ENCODE measurements around the gene WRAP73.

The WRAP73 gene

DNA sequence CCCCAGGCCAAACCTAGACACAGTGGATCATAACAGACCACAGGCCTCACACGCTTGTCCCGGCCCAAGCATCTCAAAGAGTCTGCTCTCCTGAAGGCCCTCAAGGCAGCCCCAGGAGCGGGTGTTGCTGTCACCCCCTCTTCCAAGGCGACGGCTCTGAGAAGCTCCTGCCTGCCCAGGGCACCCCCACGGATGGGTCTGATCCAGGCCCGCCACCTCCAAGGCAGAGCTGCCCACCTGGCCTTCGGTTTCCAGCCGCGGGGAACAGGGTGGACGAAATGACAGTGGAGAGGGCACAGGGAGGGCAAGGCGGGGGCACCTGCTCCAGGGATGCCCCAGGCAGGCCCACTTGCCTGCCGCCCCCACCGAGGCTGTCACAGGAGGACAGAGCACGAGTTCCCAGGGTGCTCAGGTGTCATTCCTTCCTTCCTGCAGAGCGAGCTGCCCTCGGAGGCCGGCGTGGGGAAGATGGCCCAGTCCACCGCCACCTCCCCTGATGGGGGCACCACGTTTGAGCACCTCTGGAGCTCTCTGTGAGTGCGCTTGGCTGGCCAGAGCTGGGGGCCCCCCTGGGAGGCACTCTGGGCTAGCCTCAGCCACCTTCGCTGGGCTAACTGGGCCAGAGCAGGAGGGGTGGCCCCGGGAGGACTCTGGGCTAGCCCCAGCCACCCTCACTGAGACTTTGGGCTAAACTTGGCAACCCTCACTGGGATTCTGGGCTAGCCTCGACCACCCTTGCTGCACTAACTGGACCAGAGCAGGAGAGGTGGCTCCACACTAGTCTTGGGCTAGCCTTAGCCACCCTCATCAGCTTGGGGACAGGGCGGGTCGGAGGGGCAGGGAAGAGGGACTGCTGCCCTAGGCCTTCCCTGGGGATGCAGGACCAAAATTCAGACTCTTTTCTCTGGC lies 32.2 kb upstream of the WRAP73 start:
- no peak for DNase-seq (ENCODE audit: low spot score)

DNA sequence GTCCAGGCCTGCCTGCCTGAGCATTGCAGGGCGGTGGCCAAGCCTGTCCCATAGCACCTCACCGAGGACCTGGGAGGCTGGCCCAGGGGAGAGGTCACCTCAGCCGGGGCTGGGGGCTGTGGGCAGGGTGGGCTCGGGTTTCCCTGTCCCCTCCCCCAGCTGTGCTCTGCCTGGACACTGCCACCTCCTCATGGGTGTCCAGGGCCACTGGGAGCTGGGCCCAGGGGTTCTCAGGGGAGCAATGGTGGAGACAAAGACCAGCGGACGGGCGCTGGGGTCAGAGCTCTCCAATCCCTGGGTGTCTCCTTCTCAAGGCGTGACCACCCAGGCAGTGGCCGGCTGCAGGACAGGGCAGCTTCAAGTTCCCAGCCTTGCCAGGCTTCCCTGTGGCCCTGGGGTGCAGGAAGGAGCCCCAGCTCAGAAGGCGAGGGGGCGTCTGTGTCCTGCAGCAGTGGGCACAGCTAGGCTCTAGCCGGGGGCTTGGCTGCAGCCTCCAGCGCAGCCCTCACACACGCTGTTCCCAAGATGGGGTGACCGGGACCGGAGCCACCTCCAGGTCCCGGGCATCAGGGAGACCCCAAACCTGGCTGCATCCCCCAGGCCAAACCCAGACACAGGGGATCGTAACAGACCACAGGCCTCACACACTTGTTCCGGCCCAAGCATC lies 31.5 kb upstream of the WRAP73 start:
- no peak for DNase-seq (ENCODE audit: low spot score)

DNA sequence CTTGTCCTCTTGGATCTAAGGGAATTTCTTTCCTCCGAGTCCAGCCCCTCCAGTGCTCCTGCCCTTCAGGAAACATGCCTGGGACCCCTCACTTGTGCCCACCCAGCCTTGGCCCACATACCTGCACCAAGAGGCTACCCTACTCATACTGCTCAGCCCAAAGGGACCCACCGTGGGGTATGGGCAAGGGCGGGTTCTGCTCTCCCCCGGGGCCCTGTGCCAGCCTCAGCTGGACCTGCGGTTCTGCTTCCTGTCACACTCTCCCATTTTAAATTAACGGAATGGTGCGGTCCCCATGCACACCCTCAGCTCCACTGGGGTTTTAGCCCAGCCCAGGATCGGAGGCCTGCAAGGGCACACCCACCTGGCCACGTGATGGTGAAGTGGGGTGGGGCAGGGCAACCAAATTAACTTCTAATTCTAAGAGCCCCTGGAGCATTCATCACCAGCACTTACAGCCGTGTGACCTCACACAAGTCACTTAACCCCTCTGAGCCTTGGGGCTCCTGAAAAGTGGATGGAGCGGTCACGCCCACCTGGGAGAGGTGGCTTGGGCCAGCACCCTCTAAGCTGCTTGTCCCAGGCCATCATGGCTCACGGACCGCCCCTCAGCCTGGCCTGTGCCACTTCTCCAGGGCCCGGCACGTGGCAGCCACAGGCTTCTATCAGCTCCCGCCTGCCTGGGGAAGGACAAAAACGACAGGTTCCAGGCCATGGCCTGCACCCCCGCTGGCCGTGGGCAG lies 30.8 kb upstream of the WRAP73 start:
- DNase-seq (ENCODE audit: low spot score) = no peak

DNA sequence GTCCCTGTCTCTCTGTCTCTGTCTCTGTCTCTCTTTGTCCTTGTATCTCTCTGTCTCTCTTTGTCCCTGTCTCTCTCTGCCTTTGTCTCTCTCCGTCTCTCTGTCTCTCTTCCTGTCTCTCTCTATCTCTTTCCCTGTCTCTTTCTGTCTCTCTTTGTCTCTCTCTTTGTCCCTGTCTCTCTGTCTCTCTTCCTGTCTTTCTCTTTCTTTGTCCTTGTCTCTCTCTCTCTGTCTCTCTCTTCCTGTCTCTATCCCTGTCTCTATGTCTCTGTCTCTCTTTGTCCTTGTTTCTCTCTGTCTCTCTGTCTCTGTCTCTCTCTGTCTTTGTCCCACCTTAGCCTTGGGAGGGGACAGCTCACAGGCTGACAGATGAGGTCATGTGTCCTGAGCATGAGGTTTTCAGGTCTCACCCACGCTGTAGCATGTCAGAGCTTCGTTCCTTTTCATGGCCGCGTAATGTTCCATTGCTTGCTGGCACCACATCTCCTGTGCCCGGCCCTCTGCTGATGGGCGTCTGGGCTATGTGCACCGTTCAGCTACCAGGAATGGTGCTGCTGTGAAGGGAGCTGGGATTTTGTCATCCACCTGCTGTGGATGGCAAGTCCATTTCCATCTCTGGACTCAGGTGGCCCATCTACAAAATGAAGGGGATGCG lies 30.0 kb upstream of the WRAP73 start:
- DNase-seq (ENCODE audit: low spot score) = no peak

DNA sequence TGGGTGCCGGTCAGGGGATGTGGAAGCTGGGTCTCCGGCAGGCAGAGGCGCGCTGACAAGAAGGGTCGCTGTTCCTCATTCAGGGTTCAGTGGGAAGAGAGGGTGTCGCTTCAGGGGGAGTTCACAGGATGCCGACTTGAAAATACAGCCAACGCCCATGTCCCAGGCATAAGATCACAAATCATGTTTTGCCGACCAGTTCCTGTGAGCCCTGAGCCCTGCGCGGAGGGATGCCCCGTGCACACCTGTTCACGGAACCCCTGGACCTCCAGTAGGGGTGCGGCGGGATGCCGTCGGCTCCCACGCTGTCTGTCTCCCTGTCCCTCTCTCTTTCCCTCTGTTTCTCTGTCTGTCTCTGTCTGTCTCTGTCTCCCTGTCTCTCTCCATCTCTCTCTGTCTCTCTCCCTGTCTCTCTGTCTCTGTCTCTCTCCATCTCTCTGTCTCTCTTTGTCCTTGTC lies 29.2 kb upstream of the WRAP73 start:
- DNase-seq (ENCODE audit: low spot score) = no peak

DNA sequence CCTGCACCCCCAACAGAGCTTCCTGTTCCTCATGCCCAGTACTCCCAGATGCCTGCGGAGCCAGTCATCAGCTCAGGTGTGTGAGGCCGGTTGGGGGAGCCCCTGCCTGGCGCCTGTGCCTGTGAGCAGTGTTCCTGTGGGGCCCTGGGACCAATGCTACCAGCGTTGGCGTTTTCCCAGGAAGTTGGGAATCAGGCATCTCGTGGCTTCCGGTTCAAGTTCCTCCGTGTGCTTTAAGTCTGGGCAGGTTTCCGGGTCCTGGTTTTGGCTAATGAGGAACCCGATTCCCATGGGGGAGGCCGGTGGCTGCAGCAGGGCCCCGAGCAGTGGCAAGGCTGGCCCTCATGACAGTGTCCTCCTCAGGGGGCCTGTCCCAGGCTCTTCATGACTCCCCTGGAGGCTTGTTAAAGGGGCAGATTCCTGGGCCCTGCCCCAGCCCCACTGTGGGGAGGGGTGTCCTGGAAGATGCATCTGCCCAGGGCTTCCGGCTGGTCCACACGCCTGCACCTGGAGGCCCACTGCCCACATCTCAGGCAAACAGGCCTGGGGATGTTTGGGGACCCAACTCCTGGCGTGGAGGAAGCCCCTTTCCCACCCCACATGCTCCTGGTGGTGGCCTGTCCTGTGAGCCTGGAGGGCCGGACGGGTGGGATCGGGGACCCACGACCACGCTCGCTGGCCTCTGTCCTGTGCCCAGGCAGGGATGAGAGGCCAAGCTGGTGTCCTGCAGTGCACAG lies 28.6 kb upstream of the WRAP73 start:
- DNase-seq (ENCODE audit: low spot score) = no peak

DNA sequence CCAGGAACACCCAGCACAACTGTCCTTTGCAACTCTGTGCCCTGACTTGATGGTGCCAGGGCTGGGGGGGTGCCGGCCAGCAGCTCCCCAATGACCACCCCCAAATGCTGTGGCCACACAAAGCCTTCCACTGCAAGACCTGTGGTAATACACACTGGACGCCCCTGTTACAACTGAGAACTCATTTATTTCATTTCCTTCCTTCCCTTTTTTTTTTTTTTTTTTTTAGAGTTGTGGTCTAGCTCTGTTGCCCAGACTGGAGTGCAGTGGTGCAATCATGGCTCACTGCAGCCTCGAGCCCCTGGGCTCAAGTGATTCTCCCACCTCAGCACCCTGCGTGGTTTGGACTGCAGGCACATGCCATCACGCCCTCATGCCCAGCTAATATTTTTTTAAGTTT lies 27.6 kb upstream of the WRAP73 start:
- no peak for DNase-seq (ENCODE audit: low spot score)

DNA sequence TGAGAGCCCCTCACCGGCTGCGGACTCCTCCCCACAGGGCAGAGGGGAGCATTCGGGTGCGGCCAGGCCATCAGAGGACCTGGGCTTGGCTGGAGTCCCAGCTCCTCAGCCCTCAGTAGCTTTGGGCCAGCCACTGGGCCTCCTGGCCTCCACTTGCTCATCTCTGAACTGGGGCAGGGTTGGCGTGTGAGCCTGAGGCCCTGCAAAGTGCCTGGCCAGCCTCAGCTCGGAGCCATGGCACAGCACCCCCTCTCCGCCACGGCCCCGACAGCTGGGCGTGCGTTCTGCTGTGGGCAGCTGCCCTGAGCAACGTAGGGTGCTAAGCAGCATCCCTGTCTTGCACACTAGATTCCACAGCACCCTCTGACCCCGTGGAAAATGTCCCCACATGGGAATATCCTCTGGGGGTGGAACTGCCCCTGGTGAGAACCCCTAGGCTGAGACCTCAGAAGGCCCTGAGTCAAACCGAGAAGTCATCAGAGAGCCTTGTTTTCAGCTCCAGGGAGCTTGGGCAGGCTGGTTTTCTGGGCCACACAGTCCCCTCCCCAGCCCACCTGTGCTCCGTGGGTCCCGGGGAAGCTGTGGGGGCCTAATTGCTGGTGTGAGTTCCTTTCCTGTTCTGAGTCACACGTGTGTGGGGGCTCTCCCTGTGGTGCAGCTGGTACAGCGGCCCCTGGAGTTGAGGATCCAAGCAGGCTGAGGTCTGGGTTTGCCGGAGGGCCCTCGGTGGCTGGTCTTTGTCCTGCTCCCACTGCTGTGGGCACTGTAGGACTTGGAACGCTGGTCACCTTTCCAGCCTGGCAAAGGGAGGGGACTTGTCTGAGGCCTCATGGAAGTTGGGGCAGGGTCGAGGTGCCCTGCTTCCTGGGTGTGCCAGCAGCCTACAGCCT lies 26.9 kb upstream of the WRAP73 start:
- no peak for DNase-seq (ENCODE audit: low spot score)

DNA sequence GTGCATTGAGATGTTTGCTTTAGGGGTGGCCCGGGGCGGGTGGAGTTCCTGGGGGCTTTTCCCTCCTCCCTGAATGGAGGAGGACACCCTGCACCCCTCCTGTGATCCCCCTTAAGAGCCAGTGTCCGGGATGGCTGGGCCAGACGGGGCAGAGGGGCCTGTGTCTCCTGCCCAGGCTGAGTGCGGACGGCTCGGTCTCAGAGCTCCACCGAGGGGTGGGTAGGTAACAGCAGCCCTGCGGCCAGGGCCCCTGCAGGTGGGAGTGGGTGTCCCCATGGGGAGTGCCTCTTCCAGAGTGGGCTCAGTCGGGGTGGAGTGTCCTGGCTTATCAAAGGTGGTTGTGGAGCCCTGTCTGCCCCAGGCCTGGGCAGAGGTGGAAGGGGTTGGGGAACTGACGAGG lies 25.5 kb upstream of the WRAP73 start:
- no peak for DNase-seq (ENCODE audit: low spot score)

DNA sequence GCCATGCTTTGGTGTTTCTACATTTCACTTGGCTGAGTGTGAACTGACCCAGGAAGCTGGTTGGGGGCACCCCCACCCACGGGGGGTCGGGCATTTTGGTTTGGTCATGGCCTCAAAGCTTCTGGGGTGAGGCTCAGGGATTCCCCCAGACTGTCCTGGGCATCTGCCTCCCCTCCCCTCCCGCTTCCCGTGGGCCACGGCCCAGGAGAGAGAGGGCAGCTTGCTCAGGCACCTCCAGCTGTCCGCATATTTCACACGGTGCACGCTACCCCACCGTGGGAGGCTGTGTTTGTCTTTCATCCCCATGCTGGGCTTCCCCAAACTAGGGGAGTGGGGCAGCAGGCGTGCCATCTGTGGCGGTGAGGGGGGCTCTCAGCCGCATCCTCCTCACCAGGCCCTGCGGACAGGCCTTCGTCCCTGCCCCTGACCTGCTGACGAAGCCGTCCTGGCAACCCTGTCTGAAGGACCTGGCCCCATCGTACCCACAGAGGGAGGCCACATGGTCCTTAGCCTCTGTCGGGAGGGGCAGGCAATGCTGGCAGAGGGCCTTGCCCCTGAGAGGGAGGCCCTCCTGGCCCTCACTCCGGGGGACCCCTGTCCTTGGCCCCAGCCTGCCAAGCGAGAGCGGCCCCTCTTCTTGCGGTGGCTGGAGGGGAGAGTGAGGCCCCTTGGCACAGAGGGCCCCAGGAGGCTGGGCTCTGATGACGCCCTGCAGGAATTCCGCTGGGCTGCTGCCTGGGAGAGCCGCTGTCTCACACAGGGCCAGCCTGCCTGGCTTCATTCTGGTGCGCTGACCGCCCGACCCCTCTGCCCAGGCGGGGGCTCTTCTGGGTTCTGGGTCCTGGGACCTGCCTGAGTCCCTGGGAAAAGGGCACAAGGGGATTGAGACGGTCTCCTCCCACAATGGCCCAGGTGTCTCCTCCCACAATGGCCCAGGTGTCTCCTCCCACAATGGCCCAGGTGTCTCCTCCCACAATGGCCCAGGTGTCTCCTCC lies 24.5 kb upstream of the WRAP73 start:
- no peak for DNase-seq (ENCODE audit: low spot score)

DNA sequence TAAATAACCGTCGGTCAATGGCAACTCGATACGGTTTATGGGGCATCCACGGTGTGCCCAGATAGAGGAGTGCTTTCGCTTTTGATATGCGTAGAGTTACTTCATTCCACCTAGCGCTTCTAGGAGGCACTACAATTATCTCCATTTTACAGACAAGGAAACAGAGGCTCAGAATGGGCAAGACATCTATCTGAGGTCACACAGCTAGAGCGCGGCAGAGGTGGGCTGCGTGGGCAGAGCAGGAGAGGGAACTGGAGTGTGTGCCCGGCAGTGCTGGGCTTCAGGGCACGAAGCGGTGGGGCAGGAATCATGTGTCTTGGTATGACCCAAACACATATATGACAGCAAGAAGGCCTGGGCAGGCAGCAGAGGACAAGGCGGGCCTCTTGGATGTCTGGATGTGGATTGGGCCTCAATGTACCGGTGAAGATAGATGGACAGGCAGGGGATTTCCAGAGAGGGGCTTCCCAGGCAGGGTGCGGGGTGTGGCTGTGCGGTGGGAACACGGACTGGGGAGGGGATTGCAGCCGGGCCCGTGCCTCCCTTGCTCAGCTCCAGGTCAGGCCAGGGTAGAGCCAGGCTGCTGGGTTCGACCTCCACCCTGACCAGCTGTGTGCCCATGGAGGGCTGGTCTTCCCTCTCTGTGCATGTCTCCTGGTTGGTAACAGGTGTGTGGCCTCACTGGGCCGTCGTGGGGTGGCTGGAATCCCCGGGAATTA lies 23.6 kb upstream of the WRAP73 start:
- DNase-seq (ENCODE audit: low spot score) = no peak

DNA sequence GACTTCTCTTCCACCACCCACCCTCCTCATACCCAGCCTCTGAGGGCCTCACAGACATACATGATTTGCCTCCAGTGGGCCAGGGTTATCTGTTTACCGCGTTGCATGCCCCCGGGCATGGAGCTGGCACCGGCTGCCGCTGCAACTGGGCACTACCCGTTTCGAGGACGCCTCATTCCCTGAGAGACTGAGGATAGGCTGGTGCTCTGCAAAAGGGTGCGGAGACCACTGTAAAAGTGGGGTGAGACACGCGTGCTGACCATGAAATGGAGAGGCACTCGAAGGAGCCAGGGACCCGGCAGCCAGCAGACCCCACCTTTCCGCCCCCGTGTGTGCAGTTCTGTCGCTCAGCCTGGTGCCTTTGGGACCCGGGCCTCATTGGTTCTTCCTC lies 23.1 kb upstream of the WRAP73 start:
- no peak for DNase-seq (ENCODE audit: low spot score)

DNA sequence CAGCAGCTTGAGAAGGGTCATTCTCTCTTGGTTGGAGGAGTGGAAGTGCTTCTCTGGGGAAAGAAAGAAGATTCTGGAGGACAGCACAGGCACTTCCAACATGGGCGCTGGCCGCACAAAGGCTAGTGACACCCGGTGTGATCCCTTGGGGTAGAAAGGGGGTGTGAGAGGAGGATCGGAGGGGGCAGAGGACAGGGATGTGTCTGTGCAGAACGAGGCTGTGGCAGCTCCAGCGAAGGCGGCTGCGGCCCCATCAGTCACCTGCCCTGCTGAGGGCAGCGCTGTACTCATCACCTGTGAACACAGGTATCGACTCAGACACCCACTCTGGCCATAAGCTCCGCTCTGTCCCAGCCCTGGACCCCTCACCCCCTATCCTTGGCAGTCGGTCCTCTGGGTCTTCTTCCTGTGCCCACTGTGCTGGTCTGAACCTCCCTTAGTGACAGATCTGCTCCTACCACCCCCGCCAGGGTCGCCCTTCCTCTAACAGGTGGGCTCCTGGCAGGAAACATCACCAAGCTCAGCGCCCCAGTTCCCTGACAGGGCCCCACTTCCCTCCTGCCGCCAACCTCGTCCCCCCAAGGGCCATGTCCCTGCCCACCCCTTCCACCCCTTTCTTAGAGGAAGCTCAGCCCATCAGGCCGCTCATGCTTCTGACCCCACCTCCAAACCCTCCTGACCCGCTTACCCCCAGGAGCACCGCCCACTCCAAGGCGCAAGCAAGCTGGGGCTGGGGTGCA lies 22.5 kb upstream of the WRAP73 start:
- no peak for DNase-seq (ENCODE audit: low spot score)

DNA sequence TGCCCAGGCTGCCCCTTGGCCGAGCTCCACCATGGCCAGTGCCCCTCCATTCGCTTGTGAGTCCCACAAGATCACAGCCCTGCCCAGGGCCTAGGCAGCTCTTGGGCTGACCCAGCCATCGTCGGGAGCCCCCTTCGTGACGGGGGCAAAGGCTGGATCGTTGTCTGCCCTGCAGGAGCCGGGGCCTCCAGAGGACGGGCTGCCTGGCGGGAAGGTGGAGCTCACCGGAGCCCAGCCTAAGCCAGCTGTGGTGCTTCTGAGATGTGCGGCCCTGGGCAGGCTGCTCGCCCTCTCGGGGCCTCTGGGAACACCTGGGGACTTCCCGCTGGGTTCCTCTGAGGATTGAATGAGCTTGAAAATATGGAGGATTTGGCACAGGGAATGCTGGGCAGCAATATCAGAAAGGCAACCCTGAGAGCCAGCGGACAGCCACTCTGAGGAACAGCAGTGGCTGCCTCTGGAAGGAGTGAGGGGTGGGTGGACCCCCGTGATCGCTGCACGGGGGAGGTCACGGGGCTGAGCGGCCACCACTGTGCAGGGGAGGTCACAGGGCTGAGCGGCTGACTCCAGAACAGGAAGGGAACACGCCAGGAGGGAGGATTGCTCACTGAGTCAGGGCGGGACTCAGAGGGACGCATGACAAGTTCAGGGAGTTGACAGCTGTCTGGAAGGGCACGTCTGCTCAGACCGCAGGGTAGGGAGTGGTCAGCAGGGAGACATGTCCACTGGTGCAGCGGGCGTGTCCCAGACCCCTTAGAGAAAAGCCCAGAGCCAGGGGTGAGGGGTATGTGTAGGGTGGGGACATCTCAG lies 21.7 kb upstream of the WRAP73 start:
- no peak for DNase-seq (ENCODE audit: low spot score)

DNA sequence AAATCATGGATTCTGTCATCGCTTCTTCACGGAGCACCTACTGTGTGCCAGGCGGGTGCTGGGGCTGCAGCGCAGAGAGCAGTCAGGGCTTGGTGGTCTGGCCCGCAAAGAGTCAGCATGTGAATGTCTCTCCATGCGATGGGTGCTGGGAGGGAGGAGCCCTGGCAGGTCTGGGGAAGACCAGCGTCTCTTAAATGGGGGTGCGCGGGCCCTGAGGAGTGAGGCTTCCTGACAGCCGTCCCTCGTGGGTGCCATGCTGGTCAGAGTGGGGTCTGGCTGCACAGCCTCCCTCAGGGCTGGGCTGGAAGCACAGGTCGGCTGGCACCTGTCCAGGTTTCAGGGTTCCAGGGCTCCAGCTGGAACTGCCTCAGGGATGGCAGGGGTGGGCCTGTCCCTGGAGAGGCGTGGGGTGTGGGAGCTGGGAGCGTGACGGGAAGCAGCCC lies 20.9 kb upstream of the WRAP73 start:
- DNase-seq (ENCODE audit: low spot score) = no peak

DNA sequence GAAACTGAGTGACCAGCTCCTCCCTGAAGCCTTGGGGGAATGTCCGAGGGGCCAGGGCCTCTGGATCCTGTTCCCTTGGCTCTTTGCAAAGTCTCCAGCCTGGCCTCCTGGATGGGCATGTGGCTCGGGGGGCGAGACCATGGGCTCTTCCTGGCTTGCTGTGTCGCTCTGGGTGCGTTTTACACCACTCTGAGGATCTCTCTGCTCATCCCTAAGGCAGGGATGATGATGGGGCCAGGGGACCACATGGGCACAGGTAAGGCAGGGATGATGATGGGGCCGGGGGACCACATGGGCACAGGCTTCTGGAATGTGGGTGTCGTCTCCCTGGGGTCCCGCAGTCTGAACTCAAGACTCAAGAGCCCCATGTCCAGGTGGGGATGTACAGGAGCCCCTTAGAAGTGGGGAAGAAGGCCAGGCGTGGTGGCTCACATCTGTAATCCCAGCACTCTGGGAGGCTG lies 20.1 kb upstream of the WRAP73 start:
- no peak for DNase-seq (ENCODE audit: low spot score)

DNA sequence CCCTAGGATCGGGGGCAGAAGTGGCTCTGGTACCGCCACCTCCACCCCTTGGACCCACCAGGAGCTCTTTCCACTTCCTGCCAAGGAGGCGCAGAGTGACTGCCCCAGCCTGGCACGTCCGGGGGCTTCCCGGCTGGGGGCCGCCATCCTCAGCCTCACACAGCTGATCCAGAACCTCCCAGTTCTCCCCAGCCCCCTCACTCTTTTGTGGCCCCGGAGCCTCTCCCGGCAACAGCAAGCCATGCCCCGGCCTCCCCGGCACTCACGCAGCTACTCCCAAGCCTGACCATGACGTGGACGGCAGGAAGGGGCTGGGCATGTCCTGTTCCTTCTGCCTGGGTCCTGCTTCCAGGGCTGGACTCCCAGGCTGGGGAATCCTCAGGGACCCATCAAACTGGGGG lies 19.5 kb upstream of the WRAP73 start:
- DNase-seq (ENCODE audit: low spot score) = no peak

Measured in ecto neural progenitor cell (in vitro differentiated cells).